Activated naive CD8-positive, alpha-beta T cell treated with anti-CD3 and anti-CD28 coated beads, Interleukin-2, amount 10 ng/mL, durations not matched to agents 7 days and 5 days (primary cell): ENCODE data around the gene KLHL26. TPM values are rescaled to one million over a fixed set of nuclear protein-coding genes. Genes with fewer than 3 reads are reported as not detected.
"Not testable (repeated sequence)": the region's sequence is repeated elsewhere in the genome, so short reads cannot be mapped to it uniquely, and the experiment has no call there.

ENCODE experiments used
- ATAC-seq: fragments of 150-1000 bp; cut with Tn5 transposase; one replicate; pipeline ENCODE4 v1.10.0; 2021; ENCODE audit warnings: low read depth, moderate library complexity
- POLR2A ChIA-PET: fragments of 350-600 bp; sonication (Branson Sonifier 250); formaldehyde crosslinking; loops from one replicate; lab custom pipeline; 2021; ENCODE audit warnings: antibody characterized with exemption; lab: Charles Lee
- DNase-seq: peaks from one replicate; pipeline ENCODE4 v3.0.0; 2021
- H3K27ac Mint-ChIP-seq: one replicate; pipeline ENCODE4 v1.8.0; 2022; ENCODE audit warnings: mild to moderate bottlenecking, mixed read lengths
- H3K27me3 Mint-ChIP-seq: one replicate; pipeline ENCODE4 v1.8.0; 2022; ENCODE audit warnings: mild to moderate bottlenecking, moderate library complexity, mixed read lengths
- H3K36me3 Mint-ChIP-seq: one replicate; pipeline ENCODE4 v1.8.0; 2021; ENCODE audit warnings: mild to moderate bottlenecking, mixed read lengths
- H3K4me1 Mint-ChIP-seq: one replicate; pipeline ENCODE4 v1.8.0; 2021; ENCODE audit warnings: mixed read lengths
- H3K4me3 Mint-ChIP-seq: one replicate; pipeline ENCODE4 v1.8.0; 2022; ENCODE audit warnings: mild to moderate bottlenecking, moderate library complexity, mixed read lengths
- H3K9me3 Mint-ChIP-seq: one replicate; pipeline ENCODE4 v1.8.0; 2021; ENCODE audit warnings: mixed read lengths
- total RNA-seq, 2 experiments: library from RNA; stranded (reverse); gene quantifications; one replicate each; pipeline ENCODE4 v1.2.3, GENCODE V29; 2021

The KLHL26 gene
- total RNA-seq, 2 experiments from 2014 or later: 13.6 to 14.3 TPM

- H3K27ac Mint-ChIP-seq: no peak overlapping the region
- DNase-seq (no peak), ATAC-seq (no peak)
- POLR2A ChIA-PET: no interaction called here
- H3K4me3 Mint-ChIP-seq: no peak overlapping the region
- H3K9me3 Mint-ChIP-seq: no peaks in the 10 kb centered on the region
- no peaks in the 10 kb centered on the region for H3K4me1 Mint-ChIP-seq
- peaks cover 3% of the 10 kb centered on the region for H3K36me3 Mint-ChIP-seq
- H3K27me3 Mint-ChIP-seq: no peaks in the 10 kb centered on the region
Observed at GRCh38 chr19:18671303-18672043, 34.6 kb downstream of the KLHL26 start.

GRCh38 chr19:18672044-18672451 lies 35.2 kb downstream of the KLHL26 start:
- POLR2A ChIA-PET: interaction anchor here (1.0 kb wide), 1 partner anchor 11 kb away, joined by 3 read pairs; no protein-coding TSS in a partner anchor
- H3K36me3 Mint-ChIP-seq: peaks cover 3% of the 10 kb centered on the region
- H3K27me3 Mint-ChIP-seq: no peaks in the 10 kb centered on the region
- no peak overlapping the region for H3K4me3 Mint-ChIP-seq
- ATAC-seq (no peak), DNase-seq (no peak)
- no peak overlapping the region for H3K27ac Mint-ChIP-seq
- H3K9me3 Mint-ChIP-seq: no peaks in the 10 kb centered on the region
- H3K4me1 Mint-ChIP-seq: no peaks in the 10 kb centered on the region

GRCh38 chr19:18672606-18673337 lies 35.9 kb downstream of the KLHL26 start:
- DNase-seq: no peak
- Mint-ChIP-seq H3K27me3 (peaks cover 2% of the 10 kb centered on the region), H3K4me1 (no peaks in the 10 kb centered on the region), H3K4me3 (no peak overlapping the region), H3K36me3 (peaks cover 3% of the 10 kb centered on the region), H3K27ac (no peak overlapping the region), H3K9me3 (no peaks in the 10 kb centered on the region)
- POLR2A ChIA-PET: interaction anchor here (0.5 to 1.0 kb wide), 2 partner anchors 10 to 718 kb away, joined by 3 read pairs; no protein-coding TSS in a partner anchor
- ATAC-seq: no peak

GRCh38 chr19:18674616-18675015 lies 37.8 kb downstream of the KLHL26 start:
- Mint-ChIP-seq H3K27ac (no peak overlapping the region), H3K4me1 (no peaks in the 10 kb centered on the region), H3K9me3 (no peaks in the 10 kb centered on the region), H3K4me3 (no peak overlapping the region), H3K27me3 (peaks cover 2% of the 10 kb centered on the region), H3K36me3 (peaks cover 3% of the 10 kb centered on the region)
- POLR2A ChIA-PET: interaction anchor here (0.9 kb wide), 1 partner anchor 8 kb away, joined by 4 read pairs; no protein-coding TSS in a partner anchor
- no peak for DNase-seq
- no peak for ATAC-seq

DNA sequence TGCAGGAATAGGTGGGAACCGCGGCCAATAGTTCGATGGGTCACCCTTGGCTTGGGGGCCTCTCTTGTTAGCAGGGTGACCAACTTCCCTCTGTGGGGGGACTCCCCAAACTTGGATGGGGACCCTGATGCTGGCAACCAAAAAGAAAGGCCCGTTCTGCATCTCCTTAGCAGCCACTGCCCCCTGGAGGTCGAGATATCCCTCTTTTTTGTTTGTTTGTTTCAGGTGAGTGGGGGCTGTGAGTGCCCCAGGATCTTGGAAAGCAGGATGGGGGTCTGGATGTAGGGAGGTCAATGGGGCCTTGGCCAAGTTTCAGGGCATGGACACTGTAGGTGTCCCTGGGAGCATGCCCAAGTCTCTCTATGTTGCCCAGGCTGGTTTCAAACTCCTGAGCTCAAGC lies 39.0 kb downstream of the KLHL26 start:
- no peak for DNase-seq
- Mint-ChIP-seq H3K36me3 (no peaks in the 10 kb centered on the region), H3K27ac (no peak overlapping the region), H3K4me3 (no peak overlapping the region), H3K27me3 (peaks cover 2% of the 10 kb centered on the region), H3K4me1 (no peaks in the 10 kb centered on the region), H3K9me3 (no peaks in the 10 kb centered on the region)
- POLR2A ChIA-PET: no interaction called here
- no peak for ATAC-seq

DNA sequence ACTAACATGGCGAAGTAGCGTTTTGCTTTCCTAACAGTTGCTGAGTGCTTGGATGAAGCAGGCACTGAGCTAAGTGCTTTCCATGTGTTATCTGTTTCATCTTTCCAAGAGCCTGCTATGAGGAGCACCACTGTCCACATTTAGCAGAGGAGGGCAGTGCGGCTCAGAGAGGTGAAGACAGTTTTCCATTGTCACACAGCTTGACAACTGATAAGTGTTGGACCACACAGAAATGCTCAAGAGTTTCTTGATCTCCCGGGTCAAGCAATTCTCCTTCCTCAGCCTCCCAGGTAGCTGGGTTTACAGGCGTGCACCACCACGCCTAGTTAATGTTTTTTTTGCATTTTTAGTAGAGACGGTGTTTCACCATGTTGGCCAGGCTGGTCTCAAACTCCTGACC lies 39.9 kb downstream of the KLHL26 start:
- ATAC-seq: no peak
- no peaks in the 10 kb centered on the region for H3K9me3 Mint-ChIP-seq
- no peak overlapping the region for H3K27ac Mint-ChIP-seq
- POLR2A ChIA-PET: interaction anchor here (1.6 kb wide), 1 partner anchor 88 kb away, joined by 5 read pairs; the partner anchor contains the start of gene REX1BD
- H3K27me3 Mint-ChIP-seq: peaks cover 2% of the 10 kb centered on the region
- no peaks in the 10 kb centered on the region for H3K4me1 Mint-ChIP-seq
- H3K36me3 Mint-ChIP-seq: no peaks in the 10 kb centered on the region
- DNase-seq: no peak
- H3K4me3 Mint-ChIP-seq: no peak overlapping the region

GRCh38 chr19:18677156-18677555 lies 40.3 kb downstream of the KLHL26 start:
- H3K36me3 Mint-ChIP-seq: no peaks in the 10 kb centered on the region
- DNase-seq (no peak), ATAC-seq (no peak)
- peaks cover 2% of the 10 kb centered on the region for H3K27me3 Mint-ChIP-seq
- H3K4me3 Mint-ChIP-seq: no peak overlapping the region
- POLR2A ChIA-PET: interaction anchor here (1.6 kb wide), 1 partner anchor 88 kb away, joined by 5 read pairs; the partner anchor contains the start of gene REX1BD
- peaks cover 2% of the 10 kb centered on the region for H3K4me1 Mint-ChIP-seq
- no peak overlapping the region for H3K27ac Mint-ChIP-seq
- H3K9me3 Mint-ChIP-seq: no peaks in the 10 kb centered on the region

DNA sequence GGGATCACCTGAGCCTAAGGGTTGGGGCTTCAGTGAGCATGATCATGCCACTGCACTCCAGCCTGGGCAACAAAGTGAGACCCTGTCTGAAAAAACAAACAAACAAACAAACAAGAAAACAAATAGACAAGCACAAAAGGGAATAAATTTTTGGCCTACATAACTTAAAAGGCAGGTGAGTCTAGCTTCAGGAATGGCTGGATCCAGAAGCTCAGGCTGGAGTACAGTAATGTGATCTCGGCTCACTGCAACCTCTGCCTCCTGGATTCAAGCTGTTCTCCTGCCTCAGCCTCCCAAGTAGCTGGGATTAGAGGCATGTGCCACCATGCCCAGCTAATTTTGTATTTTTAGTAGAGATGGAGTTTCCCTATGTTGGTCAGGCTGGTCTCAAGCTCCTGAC lies 43.3 kb downstream of the KLHL26 start:
- not testable (repeated sequence) for H3K27me3 Mint-ChIP-seq, H3K27ac Mint-ChIP-seq

GRCh38 chr19:18682807-18683108 lies 45.9 kb downstream of the KLHL26 start:
- Mint-ChIP-seq H3K27me3 (no peaks in the 10 kb centered on the region), H3K9me3 (no peaks in the 10 kb centered on the region), H3K4me3 (peak overlapping the region; percentile 84), H3K36me3 (no peaks in the 10 kb centered on the region), H3K4me1 (peaks cover 11% of the 10 kb centered on the region), H3K27ac (peak overlapping the region; percentile 77)
- ATAC-seq (no peak), DNase-seq (no peak)
- POLR2A ChIA-PET: interaction anchor here (0.6 to 1.0 kb wide), 4 partner anchors 10 to 165 kb away, joined by 3 to 4 read pairs (median 3); no protein-coding TSS in a partner anchor

More for the DNA sequence above, 43.3 kb downstream of the KLHL26 start:
- DNase-seq, ATAC-seq, H3K9me3 Mint-ChIP-seq, POLR2A ChIA-PET, H3K4me3 Mint-ChIP-seq, H3K36me3 Mint-ChIP-seq: not testable (repeated sequence)
- peaks cover 11% of the 10 kb centered on the region for H3K4me1 Mint-ChIP-seq

DNA sequence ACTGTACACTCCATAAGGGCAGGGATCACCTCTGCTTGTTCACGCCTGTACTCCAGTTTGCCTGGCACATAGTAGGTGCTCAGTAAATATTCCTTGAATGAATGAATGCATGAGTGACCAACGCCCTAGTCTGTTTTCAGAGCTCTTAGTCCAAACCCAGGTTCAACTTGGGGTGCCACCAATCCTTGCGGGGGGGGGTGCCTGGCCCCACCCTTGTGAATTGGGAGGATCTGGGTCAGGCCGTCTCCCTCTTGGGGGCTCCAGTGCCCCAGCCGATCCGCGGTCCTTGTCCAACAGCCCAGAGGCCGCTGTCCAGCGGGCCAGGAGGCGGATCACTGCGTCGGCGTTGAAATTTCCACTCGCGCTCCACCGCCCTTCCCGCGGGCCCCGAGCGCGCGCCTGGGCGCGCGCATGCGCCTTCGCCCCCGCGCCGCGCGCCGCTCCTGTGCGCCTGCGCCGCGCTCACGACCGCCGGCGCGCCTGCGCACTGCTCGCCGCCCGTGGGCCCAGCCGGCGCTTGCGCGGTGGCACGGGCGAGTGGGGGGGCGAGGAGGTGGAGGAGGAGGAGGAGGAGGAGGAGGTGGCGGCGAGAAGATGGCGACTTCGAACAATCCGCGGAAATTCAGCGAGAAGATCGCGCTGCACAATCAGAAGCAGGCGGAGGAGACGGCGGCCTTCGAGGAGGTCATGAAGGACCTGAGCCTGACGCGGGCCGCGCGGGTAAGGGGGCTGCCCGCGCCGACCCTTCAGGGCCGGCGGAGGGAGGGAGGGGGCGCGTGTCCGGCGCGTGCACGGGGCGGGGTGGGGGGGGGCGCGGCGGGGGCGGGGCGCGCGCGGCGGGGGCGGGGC lies 46.5 kb downstream of the KLHL26 start, which contains the start of gene CRTC1:
CRTC1 (plus strand) TSS at position 572 of the 849 bp plus-strand sequence; CDS start at position 595, 23 bp downstream.
- POLR2A ChIA-PET: interaction anchor here (0.6 to 1.0 kb wide), 3 partner anchors 11 to 54 kb away, joined by 3 read pairs; no protein-coding TSS in a partner anchor
- peak within 1 kb of the TSS; percentile 91 for H3K4me3 Mint-ChIP-seq

GRCh38 chr19:18683958-18684641 lies 47.3 kb downstream of the KLHL26 start:
- POLR2A ChIA-PET: interaction anchor here (1.0 to 1.1 kb wide), 2 partner anchors 16 to 148 kb away, joined by 3 to 5 read pairs; partner anchors contain the start of gene UPF1
- no peak for DNase-seq

More for the DNA sequence above, 46.5 kb downstream of the KLHL26 start, which contains the start of gene CRTC1:
- ATAC-seq (peak; percentile 92), DNase-seq (peak; percentile 98)
- no peaks in the 10 kb centered on the region for H3K9me3 Mint-ChIP-seq
- peak within 1 kb of the TSS; percentile 98 for H3K27ac Mint-ChIP-seq
- H3K4me1 Mint-ChIP-seq: peaks cover 11% of the 10 kb centered on the region
- no peaks in the 10 kb centered on the region for H3K27me3 Mint-ChIP-seq
- H3K36me3 Mint-ChIP-seq: no peaks in the 10 kb centered on the region

DNA sequence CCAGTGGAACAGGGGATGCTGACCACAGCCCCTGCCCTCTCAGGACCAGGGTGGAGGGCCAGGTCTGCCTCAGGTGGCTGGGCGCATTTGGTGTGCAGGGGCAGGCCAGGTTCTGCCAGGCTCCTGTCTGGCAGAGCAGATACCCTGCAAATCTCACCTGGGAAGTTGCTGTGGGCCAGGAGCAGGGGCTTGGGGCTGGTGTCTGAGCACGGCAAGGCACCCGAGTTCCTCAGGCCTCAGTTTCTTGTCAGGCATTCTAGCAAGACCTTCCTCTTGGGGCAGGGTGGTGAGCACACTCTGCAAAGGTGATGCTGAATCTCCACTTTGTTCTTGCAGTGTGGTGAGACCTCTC lies 47.8 kb downstream of the KLHL26 start:
- POLR2A ChIA-PET: interaction anchor here (1.0 to 1.1 kb wide), 2 partner anchors 16 to 147 kb away, joined by 3 to 5 read pairs; partner anchors contain the start of gene UPF1
- Mint-ChIP-seq H3K27ac (peak overlapping the region; percentile 60), H3K36me3 (no peaks in the 10 kb centered on the region), H3K4me3 (peak overlapping the region; percentile 13), H3K9me3 (no peaks in the 10 kb centered on the region), H3K27me3 (no peaks in the 10 kb centered on the region), H3K4me1 (peaks cover 11% of the 10 kb centered on the region)
- no peak for DNase-seq
- ATAC-seq: no peak

More at GRCh38 chr19:18683958-18684641, 47.3 kb downstream of the KLHL26 start:
- Mint-ChIP-seq H3K4me1 (peaks cover 11% of the 10 kb centered on the region), H3K27me3 (no peaks in the 10 kb centered on the region), H3K27ac (peak overlapping the region; percentile 42), H3K4me3 (peak overlapping the region; percentile 73), H3K9me3 (no peaks in the 10 kb centered on the region), H3K36me3 (no peaks in the 10 kb centered on the region)
- no peak for ATAC-seq
